Astrocyte (in vitro differentiated cells and primary cell): ENCODE results near the gene FGF1. TPM values are rescaled to one million over a fixed set of nuclear protein-coding genes. Genes with fewer than 3 reads are reported as not detected.

Experiments used
- DNase-seq: peaks from one replicate; pipeline ENCODE4 v3.0.0-alpha.2; 2010; ENCODE audit warnings: low read depth
- FAIRE-seq: peaks from 2 replicates; lab custom pipeline; 2011; peaks lifted over from hg19 to GRCh38; lab: Jason Lieb, UNC
- H2AFZ ChIP-seq: 2 replicates; pipeline ENCODE4 v1.6.0; 2012; ENCODE audit warnings: low read depth, low read length, inconsistent platforms
- H3K27ac ChIP-seq: 2 replicates; pipeline ENCODE4 v1.5.1; 2011; ENCODE audit warnings: low read depth, low read length, inconsistent platforms
- H3K27me3 ChIP-seq: 2 replicates; pipeline ENCODE4 v1.6.0; 2011; ENCODE audit warnings: low read length, inconsistent platforms; ENCODE audit not compliant: insufficient read depth
- H3K36me3 ChIP-seq: 2 replicates; pipeline ENCODE4 v1.5.1; 2011; ENCODE audit warnings: low read length, inconsistent platforms; ENCODE audit not compliant: insufficient read depth
- H3K4me1 ChIP-seq: 2 replicates; pipeline ENCODE4 v1.5.1; 2011; ENCODE audit warnings: low read length, inconsistent platforms; ENCODE audit not compliant: insufficient read depth
- H3K4me2 ChIP-seq: 2 replicates; pipeline ENCODE4 v1.6.0; 2012; ENCODE audit warnings: low read length, inconsistent platforms
- H3K4me3 ChIP-seq: 2 replicates; pipeline ENCODE4 v1.5.1; 2011; ENCODE audit warnings: low read depth, mild to moderate bottlenecking, low read length, inconsistent platforms; ENCODE audit not compliant: insufficient read depth
- H3K79me2 ChIP-seq: 2 replicates; pipeline ENCODE4 v1.6.0; 2012; ENCODE audit warnings: mild to moderate bottlenecking, low read length, inconsistent platforms; ENCODE audit not compliant: insufficient read depth
- H3K9ac ChIP-seq: 2 replicates; pipeline ENCODE4 v1.6.0; 2012; ENCODE audit warnings: mild to moderate bottlenecking, low read length, inconsistent platforms
- H3K9me3 ChIP-seq: 2 replicates; pipeline ENCODE4 v1.5.1; 2012; ENCODE audit warnings: low read depth, mild to moderate bottlenecking, low read length, inconsistent platforms; ENCODE audit not compliant: insufficient read depth
- H4K20me1 ChIP-seq: 2 replicates; pipeline ENCODE4 v1.6.0; 2012; ENCODE audit warnings: low read length, inconsistent platforms; ENCODE audit not compliant: insufficient read depth
- H3K27ac Mint-ChIP-seq: one replicate; pipeline ENCODE4 v1.8.0; 2021; ENCODE audit warnings: mild to moderate bottlenecking, mixed read lengths; ENCODE audit not compliant: unreplicated experiment
- H3K27me3 Mint-ChIP-seq: one replicate; pipeline ENCODE4 v1.8.0; 2021; ENCODE audit warnings: low read depth, mixed read lengths; ENCODE audit not compliant: unreplicated experiment
- H3K36me3 Mint-ChIP-seq: one replicate; pipeline ENCODE4 v1.8.0; 2021; ENCODE audit warnings: low read depth, mixed read lengths; ENCODE audit not compliant: unreplicated experiment
- H3K4me1 Mint-ChIP-seq: one replicate; pipeline ENCODE4 v1.8.0; 2021; ENCODE audit warnings: low read depth, mixed read lengths; ENCODE audit not compliant: unreplicated experiment
- H3K4me3 Mint-ChIP-seq: one replicate; pipeline ENCODE4 v1.8.0; 2021; ENCODE audit warnings: mild to moderate bottlenecking, moderate library complexity, mixed read lengths; ENCODE audit not compliant: unreplicated experiment
- H3K9me3 Mint-ChIP-seq: one replicate; pipeline ENCODE4 v1.8.0; 2021; ENCODE audit warnings: mild to moderate bottlenecking, mixed read lengths; ENCODE audit not compliant: unreplicated experiment
- EZH2 ChIP-seq: IDR thresholded peaks from 2 replicates; pipeline ENCODE4 v1.6.1; 2012; ENCODE audit warnings: mild to moderate bottlenecking, low read length, inconsistent platforms; ENCODE audit not compliant: insufficient read depth
- total RNA-seq: library from RNA; stranded (reverse); gene quantifications from 2 replicates; pipeline ENCODE4 v1.2.1, GENCODE V29; 2021
- TF ChIP-seq, protein P1 (sequence below): IDR thresholded peaks from 2 replicates; pipeline ENCODE4 v1.5.1; 2011; ENCODE audit warnings: low read depth, mild to moderate bottlenecking, inconsistent platforms, low read length, moderate library complexity; ENCODE audit not compliant: insufficient read depth

Gene FGF1
- total RNA-seq, 1 donor from 2014 or later, result 70.9 TPM

DNA sequence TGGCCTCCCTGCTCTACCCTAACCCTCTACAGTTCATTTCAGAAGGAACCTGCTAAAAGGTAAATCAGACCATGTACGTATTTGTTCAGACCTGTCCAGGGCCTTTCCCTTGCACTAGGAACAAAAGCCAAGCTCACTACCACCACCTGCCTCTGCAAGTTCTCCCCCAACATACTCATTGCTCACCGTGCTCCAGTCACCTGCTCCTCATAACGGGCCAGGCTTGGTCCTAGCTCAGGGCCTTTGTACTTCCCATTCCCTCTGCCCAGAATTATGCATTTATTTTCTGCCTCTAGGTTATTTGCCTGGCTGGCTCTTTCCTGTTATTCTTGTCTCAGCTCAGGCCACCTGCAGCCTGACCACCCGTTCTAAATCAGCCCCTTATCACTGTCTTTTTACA is 4.8 kb upstream of the FGF1 start:
- Histone ChIP-seq H3K9me3 (no peaks in the 10 kb centered on the region), H3K4me1 (peaks cover 10% of the 10 kb centered on the region), H2AFZ (no peak overlapping the region), H3K4me3 (no peak overlapping the region), H3K9ac (no peak overlapping the region), H4K20me1 (no peaks in the 10 kb centered on the region), H3K79me2 (no peaks in the 10 kb centered on the region), H3K27me3 (no peaks in the 10 kb centered on the region), H3K4me2 (no peak overlapping the region), H3K27ac (no peak overlapping the region), H3K36me3 (no peaks in the 10 kb centered on the region)
- no peaks in the 10 kb centered on the region for H3K36me3 Mint-ChIP-seq
- no peaks in the 10 kb centered on the region for H3K27me3 Mint-ChIP-seq
- FAIRE-seq, result no peak
- peaks cover 10% of the 10 kb centered on the region for H3K4me1 Mint-ChIP-seq
- no peak overlapping the region for H3K4me3 Mint-ChIP-seq
- DNase-seq, result no peak
- H3K9me3 Mint-ChIP-seq, result no peaks in the 10 kb centered on the region
- no peak for TF ChIP-seq EZH2
- TF ChIP-seq, protein P1, sequence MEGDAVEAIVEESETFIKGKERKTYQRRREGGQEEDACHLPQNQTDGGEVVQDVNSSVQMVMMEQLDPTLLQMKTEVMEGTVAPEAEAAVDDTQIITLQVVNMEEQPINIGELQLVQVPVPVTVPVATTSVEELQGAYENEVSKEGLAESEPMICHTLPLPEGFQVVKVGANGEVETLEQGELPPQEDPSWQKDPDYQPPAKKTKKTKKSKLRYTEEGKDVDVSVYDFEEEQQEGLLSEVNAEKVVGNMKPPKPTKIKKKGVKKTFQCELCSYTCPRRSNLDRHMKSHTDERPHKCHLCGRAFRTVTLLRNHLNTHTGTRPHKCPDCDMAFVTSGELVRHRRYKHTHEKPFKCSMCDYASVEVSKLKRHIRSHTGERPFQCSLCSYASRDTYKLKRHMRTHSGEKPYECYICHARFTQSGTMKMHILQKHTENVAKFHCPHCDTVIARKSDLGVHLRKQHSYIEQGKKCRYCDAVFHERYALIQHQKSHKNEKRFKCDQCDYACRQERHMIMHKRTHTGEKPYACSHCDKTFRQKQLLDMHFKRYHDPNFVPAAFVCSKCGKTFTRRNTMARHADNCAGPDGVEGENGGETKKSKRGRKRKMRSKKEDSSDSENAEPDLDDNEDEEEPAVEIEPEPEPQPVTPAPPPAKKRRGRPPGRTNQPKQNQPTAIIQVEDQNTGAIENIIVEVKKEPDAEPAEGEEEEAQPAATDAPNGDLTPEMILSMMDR, result no peak
- H3K27ac Mint-ChIP-seq, result no peak overlapping the region

DNA sequence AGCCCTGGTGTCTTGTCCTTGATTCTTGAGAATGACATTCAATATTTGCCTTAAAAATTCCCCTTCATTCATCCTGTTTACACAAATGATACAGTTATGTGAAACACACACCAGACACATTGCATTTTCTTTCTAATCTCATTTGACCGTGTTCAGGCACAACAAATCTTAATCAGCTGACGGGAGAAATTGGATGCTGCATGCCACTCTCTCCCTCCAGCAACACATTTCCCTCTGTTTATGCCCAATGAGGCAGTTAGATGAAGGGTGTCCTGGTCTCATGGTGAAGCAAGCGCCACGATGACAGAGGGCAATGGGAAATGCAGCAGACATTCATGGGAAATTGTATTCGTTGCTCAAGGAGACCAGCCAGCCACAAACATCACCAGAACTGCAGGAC is 3.2 kb upstream of the FGF1 start:
- Histone ChIP-seq H3K4me3 (no peak overlapping the region), H2AFZ (no peak overlapping the region), H3K4me1 (peaks cover 26% of the 10 kb centered on the region), H3K4me2 (no peak overlapping the region), H3K36me3 (no peaks in the 10 kb centered on the region), H3K79me2 (no peaks in the 10 kb centered on the region), H3K27me3 (no peaks in the 10 kb centered on the region), H3K27ac (no peak overlapping the region), H3K9me3 (no peaks in the 10 kb centered on the region), H3K9ac (no peak overlapping the region), H4K20me1 (no peaks in the 10 kb centered on the region)
- no peak overlapping the region for H3K27ac Mint-ChIP-seq
- H3K27me3 Mint-ChIP-seq, result no peaks in the 10 kb centered on the region
- no peak overlapping the region for H3K4me3 Mint-ChIP-seq
- TF ChIP-seq, protein P1, result no peak
- no peak for TF ChIP-seq EZH2
- no peak for FAIRE-seq
- H3K4me1 Mint-ChIP-seq, result peaks cover 25% of the 10 kb centered on the region
- H3K9me3 Mint-ChIP-seq, result no peaks in the 10 kb centered on the region
- no peaks in the 10 kb centered on the region for H3K36me3 Mint-ChIP-seq
- DNase-seq, result no peak

DNA sequence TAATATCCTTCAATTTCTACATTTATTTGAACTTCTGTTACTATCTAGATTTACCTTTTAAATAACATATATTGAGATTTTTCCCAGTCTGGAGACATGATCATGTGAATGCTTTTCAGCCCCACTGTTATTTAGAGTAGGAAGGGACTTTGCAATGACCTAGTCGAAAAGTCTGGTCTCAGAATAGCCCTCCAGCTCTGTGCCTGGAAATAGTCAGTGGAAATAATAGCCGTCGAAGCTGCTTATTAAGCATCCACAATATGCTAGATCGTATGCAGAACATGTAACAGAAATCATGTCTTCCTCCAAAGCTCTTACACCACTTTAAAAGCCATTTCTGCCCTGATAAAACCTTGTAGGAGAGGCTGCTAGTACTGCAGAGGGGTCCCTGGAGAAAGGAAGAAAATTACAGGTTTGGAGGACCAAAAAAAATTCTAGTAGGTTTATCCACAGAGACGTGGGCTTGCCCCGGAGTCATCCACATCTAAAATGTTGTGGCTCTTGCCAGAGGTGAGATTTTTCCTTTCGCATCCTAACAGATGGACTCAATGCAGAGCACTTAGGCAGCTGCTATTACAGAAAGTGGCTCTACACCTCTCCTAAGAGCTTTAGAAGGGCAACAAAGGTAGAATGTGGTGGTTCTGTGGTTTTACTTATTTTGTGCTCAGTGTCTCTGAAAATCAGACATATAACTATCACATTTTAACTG is 2.5 kb upstream of the FGF1 start:
- no peak for FAIRE-seq
- Mint-ChIP-seq H3K27ac (no peak overlapping the region), H3K4me1 (peaks cover 25% of the 10 kb centered on the region), H3K9me3 (no peaks in the 10 kb centered on the region), H3K4me3 (no peak overlapping the region), H3K36me3 (no peaks in the 10 kb centered on the region), H3K27me3 (no peaks in the 10 kb centered on the region)
- Histone ChIP-seq H3K79me2 (no peaks in the 10 kb centered on the region), H3K27me3 (no peaks in the 10 kb centered on the region), H3K27ac (no peak overlapping the region), H3K36me3 (no peaks in the 10 kb centered on the region), H2AFZ (no peak overlapping the region), H3K4me1 (peaks cover 28% of the 10 kb centered on the region), H3K9me3 (no peaks in the 10 kb centered on the region), H4K20me1 (no peaks in the 10 kb centered on the region), H3K4me2 (no peak overlapping the region), H3K4me3 (no peak overlapping the region), H3K9ac (no peak overlapping the region)
- TF ChIP-seq EZH2, result no peak
- TF ChIP-seq, protein P1, result no peak
- DNase-seq, result no peak
